Endodermal cell (in vitro differentiated cells): ENCODE measurements around the gene ODF2. TPM values are rescaled to one million over a fixed set of nuclear protein-coding genes. Genes with fewer than 3 reads are reported as not detected.
"Not testable (repeated sequence)": the region's sequence is repeated elsewhere in the genome, so short reads cannot be mapped to it uniquely, and the experiment has no call there.

Experiments
- DNase-seq: peaks from one replicate; pipeline ENCODE4 v3.0.0-alpha.2; 2017
- H3K27ac ChIP-seq: 2 replicates; pipeline ENCODE4 v1.5.1; 2013; ENCODE audit warnings: mild to moderate bottlenecking, low read depth, low read length, moderate library complexity
- H3K27me3 ChIP-seq: 2 replicates; pipeline ENCODE4 v1.6.1; 2013; ENCODE audit warnings: mild to moderate bottlenecking, low read length, moderate library complexity; ENCODE audit not compliant: insufficient read depth, control insufficient read depth, poor library complexity, severe bottlenecking
- H3K36me3 ChIP-seq: 2 replicates; pipeline ENCODE4 v1.7.0; 2013; ENCODE audit warnings: mild to moderate bottlenecking, low read length, moderate library complexity; ENCODE audit not compliant: control insufficient read depth, insufficient read depth
- H3K4me1 ChIP-seq: one replicate; pipeline ENCODE4 v1.7.0; 2013; ENCODE audit warnings: low read length; ENCODE audit not compliant: control insufficient read depth, insufficient read depth
- H3K4me3 ChIP-seq: 2 replicates; pipeline ENCODE4 v1.5.1; 2013; ENCODE audit warnings: mild to moderate bottlenecking, low read length, moderate library complexity
- H3K9ac ChIP-seq: 2 replicates; pipeline ENCODE4 v1.6.1; 2013; ENCODE audit warnings: mild to moderate bottlenecking, low read length, moderate library complexity; ENCODE audit not compliant: poor library complexity, severe bottlenecking; ENCODE audit errors: extremely low read depth
- H3K9me3 ChIP-seq: 2 replicates; pipeline ENCODE4 v1.6.1; 2013; ENCODE audit warnings: mild to moderate bottlenecking, low read length, moderate library complexity; ENCODE audit not compliant: control insufficient read depth
- H3K27ac Mint-ChIP-seq: 2 replicates; pipeline ENCODE4 v1.8.0; 2020; ENCODE audit warnings: mixed read lengths
- H3K27me3 Mint-ChIP-seq: 2 replicates; pipeline ENCODE4 v1.8.0; 2021; ENCODE audit warnings: mild to moderate bottlenecking, mixed read lengths; ENCODE audit not compliant: insufficient read depth
- H3K36me3 Mint-ChIP-seq: 2 replicates; pipeline ENCODE4 v1.8.0; 2020; ENCODE audit warnings: low read depth, mixed read lengths
- H3K4me1 Mint-ChIP-seq: 2 replicates; pipeline ENCODE4 v1.8.0; 2020; ENCODE audit warnings: mixed read lengths
- H3K4me3 Mint-ChIP-seq: 2 replicates; pipeline ENCODE4 v1.8.0; 2020; ENCODE audit warnings: mild to moderate bottlenecking, moderate library complexity, mixed read lengths
- H3K9me3 Mint-ChIP-seq: 2 replicates; pipeline ENCODE4 v1.8.0; 2020; ENCODE audit warnings: mild to moderate bottlenecking, mixed read lengths
- WGBS, 2 experiments: methylation state at CpG; one replicate each; pipeline versions ENCODE4 v1.1.5 to v1.1.7; 2013; ENCODE audit warnings: missing lambda C conversion rate in 2 of 2, mixed read lengths in 1 of 2; ENCODE audit not compliant: insufficient coverage in 1 of 2, insufficient read length in 1 of 2; 5-methylcytosine and 5-hydroxymethylcytosine counted together
- total RNA-seq, 2 donors: library from RNA; stranded (reverse); fragmentation: NEBNext Ultra II Directional in 1 of 2; extraction: Animal tissue kit (Norgen Biotek cat#: 25700) in 1 of 2; gene quantifications; 2 replicates in 1 of 2; 3 replicates in 1 of 2; pipeline ENCODE4 v1.2.1, GENCODE V29; 2021
- TF ChIP-seq, protein P1 (sequence below): fragments of 200-600 bp; sonication (generic); conservative IDR thresholded peaks from 2 replicates; pipeline ENCODE4 v1.5.0; 2021; ENCODE audit warnings: antibody characterized with exemption, mild to moderate bottlenecking

Gene ODF2
- total RNA-seq, 2 donors from 2014 or later = 34.5 to 48.7 TPM

DNA sequence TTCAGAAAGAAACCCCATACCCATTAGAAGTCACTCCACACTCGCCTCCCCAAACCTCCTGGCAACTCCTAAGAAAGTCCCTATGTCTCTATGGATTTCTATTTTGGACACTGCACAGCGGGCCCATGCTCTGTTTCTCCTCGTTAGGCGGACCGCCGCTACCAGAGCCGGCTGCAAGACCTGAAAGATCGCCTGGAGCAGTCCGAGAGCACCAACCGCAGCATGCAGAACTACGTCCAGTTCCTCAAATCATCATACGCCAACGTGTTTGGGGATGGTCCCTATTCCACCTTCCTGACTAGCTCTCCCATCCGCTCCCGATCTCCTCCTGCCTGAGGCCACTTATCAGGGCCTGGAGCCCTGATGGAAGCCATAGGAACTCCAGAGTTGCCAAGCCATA lies 44.1 kb downstream of the ODF2 start:
- H3K27me3 Mint-ChIP-seq = no peaks in the 10 kb centered on the region
- no peak overlapping the region for H3K27ac ChIP-seq
- no peak for DNase-seq
- H3K4me3 Mint-ChIP-seq = no peak overlapping the region
- no peak overlapping the region for H3K4me3 ChIP-seq
- H3K9me3 ChIP-seq = no peaks in the 10 kb centered on the region
- H3K9ac ChIP-seq = no peak overlapping the region
- H3K36me3 Mint-ChIP-seq = peaks cover 48% of the 10 kb centered on the region
- H3K27me3 ChIP-seq = no peaks in the 10 kb centered on the region
- H3K4me1 ChIP-seq = no peaks in the 10 kb centered on the region
- no peak overlapping the region for H3K27ac Mint-ChIP-seq
- TF ChIP-seq, protein P1, sequence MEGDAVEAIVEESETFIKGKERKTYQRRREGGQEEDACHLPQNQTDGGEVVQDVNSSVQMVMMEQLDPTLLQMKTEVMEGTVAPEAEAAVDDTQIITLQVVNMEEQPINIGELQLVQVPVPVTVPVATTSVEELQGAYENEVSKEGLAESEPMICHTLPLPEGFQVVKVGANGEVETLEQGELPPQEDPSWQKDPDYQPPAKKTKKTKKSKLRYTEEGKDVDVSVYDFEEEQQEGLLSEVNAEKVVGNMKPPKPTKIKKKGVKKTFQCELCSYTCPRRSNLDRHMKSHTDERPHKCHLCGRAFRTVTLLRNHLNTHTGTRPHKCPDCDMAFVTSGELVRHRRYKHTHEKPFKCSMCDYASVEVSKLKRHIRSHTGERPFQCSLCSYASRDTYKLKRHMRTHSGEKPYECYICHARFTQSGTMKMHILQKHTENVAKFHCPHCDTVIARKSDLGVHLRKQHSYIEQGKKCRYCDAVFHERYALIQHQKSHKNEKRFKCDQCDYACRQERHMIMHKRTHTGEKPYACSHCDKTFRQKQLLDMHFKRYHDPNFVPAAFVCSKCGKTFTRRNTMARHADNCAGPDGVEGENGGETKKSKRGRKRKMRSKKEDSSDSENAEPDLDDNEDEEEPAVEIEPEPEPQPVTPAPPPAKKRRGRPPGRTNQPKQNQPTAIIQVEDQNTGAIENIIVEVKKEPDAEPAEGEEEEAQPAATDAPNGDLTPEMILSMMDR = no peak
- peaks cover 3% of the 10 kb centered on the region for H3K4me1 Mint-ChIP-seq
- no peaks in the 10 kb centered on the region for H3K9me3 Mint-ChIP-seq
- peaks cover 64% of the 10 kb centered on the region for H3K36me3 ChIP-seq
- 93 to 97% methylated on average over 15 of the region's 15 CpGs for WGBS, 2 experiments

DNA sequence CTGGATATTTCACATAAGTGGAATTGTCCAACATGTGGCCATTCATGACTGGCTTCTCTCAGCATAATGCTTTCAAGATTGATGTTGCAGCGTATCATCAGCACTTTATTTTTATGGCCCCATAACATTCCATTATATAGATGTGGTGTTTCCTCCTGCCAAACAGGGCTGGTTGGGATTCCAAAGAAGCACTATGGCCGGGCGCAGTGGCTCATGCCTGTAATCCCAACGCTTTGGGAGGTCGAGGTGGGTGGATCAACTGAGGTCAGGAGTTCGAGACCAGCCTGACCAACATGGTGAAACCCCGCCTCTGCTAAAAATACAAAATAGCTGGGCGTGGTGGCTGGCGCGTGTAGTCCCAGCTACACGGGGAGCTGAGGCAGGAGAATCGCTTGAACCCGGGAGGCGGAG lies 47.6 kb downstream of the ODF2 start:
- 91 to 95% methylated on average over 13 to 14 of the region's 14 CpGs for WGBS, 2 experiments
- not testable (repeated sequence) for H3K9ac ChIP-seq

DNA sequence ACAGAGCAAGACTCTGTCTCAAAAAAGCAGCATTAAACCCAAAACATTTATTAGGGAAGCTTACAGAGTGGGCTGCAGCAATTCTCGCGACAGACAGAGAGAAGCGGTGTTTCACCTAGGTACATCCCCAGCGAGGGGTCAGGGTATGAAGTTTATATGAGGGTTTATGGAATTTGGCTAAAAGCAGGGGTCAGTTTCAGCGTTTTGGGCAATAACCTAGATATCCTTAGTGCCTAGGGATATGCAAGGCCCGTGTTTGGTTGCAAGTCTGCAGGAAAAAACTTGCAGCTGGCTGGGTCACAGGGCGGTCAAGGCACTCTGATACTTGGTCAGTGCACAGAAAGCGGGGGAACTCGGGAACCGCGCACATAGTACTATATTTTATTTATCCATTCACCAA lies 48.1 kb downstream of the ODF2 start:
- peak overlapping the region; percentile 82 for H3K4me3 Mint-ChIP-seq
- WGBS, 2 experiments = 69 to 81% methylated on average over 3 to 11 of the region's 11 CpGs
- Histone ChIP-seq H3K9ac (peak overlapping the region; percentile 88), H3K27ac (no peak overlapping the region), H3K9me3 (no peaks in the 10 kb centered on the region), H3K36me3 (peaks cover 30% of the 10 kb centered on the region), H3K4me1 (no peaks in the 10 kb centered on the region), H3K4me3 (peak overlapping the region; percentile 92), H3K27me3 (no peaks in the 10 kb centered on the region)
- H3K27ac Mint-ChIP-seq = no peak overlapping the region
- H3K9me3 Mint-ChIP-seq = no peaks in the 10 kb centered on the region
- peaks cover 20% of the 10 kb centered on the region for H3K36me3 Mint-ChIP-seq
- H3K4me1 Mint-ChIP-seq = peaks cover 6% of the 10 kb centered on the region
- no peaks in the 10 kb centered on the region for H3K27me3 Mint-ChIP-seq
- no peak for DNase-seq
- TF ChIP-seq, protein P1 = no peak

More for the DNA sequence above, 47.6 kb downstream of the ODF2 start:
- not testable (repeated sequence) for H3K9me3 Mint-ChIP-seq, H3K27ac ChIP-seq, H3K4me1 ChIP-seq, H3K4me3 ChIP-seq, DNase-seq, H3K9me3 ChIP-seq, H3K27ac Mint-ChIP-seq, H3K27me3 ChIP-seq, H3K4me1 Mint-ChIP-seq, H3K27me3 Mint-ChIP-seq
- Mint-ChIP-seq H3K4me3 (peak overlapping the region; percentile 82), H3K36me3 (peaks cover 22% of the 10 kb centered on the region)
- peaks cover 34% of the 10 kb centered on the region for H3K36me3 ChIP-seq
